ENCODE measurements around the gene TPCN1.

Gene TPCN1

DNA sequence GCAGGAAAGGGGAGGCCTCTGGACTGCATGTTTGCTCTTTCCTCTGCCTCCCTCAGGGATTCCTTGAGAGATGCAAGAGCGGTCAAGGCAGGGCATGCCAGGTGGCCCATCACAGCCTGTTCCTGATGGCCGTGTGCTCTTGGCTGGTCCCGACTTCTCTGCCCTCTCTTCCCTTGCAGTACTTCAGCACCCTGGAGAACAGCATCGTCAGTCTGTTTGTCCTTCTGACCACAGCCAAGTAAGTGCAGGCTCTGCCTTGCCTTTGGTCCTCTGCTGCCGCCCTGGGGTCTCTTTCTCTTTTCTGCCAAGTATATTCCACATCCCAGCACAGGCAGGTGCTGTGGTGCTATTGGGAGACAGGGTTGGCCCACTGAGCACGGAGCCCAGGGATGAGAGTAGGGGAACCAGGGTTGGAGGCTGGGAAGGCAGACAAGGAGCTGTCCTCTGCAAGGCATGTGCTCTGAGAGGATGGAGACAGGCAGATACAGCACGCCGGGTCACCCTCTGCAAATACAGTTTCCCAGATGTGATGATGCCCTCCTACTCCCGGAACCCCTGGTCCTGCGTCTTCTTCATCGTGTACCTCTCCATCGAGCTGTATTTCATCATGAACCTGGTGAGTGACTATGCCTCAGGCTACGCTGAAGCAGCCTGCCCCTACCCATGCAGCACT lies 51.9 kb downstream of the TPCN1 start:
- no peaks in the 10 kb centered on the region for H3K9me3 ChIP-seq (ENCODE audit: severe bottlenecking)
- TF ChIP-seq CTCF (IDR thresholded peaks at IDR 0.05; ENCODE audit: poor library complexity, severe bottlenecking) = no peak
- H3K4me3 ChIP-seq (ENCODE audit: severe bottlenecking) = no peak overlapping the region
- DNase-seq (ENCODE audit: low spot score) (no peak), ATAC-seq (ENCODE audit: low read depth) (no peak)
- no peak overlapping the region for H3K27ac ChIP-seq (ENCODE audit: poor library complexity, severe bottlenecking)
- no peaks in the 10 kb centered on the region for H3K4me1 ChIP-seq (ENCODE audit: insufficient read depth, poor library complexity, severe bottlenecking)
- H3K27me3 ChIP-seq (ENCODE audit: insufficient read depth, poor library complexity, severe bottlenecking) = no peaks in the 10 kb centered on the region
- peaks cover 66% of the 10 kb centered on the region for H3K36me3 ChIP-seq (ENCODE audit: low read depth)

GRCh38 chr12:113274848-113275247 lies 53.6 kb downstream of the TPCN1 start:
- H3K27ac ChIP-seq (ENCODE audit: poor library complexity, severe bottlenecking) = no peak overlapping the region
- DNase-seq (ENCODE audit: low spot score) (no peak), ATAC-seq (ENCODE audit: low read depth) (no peak)
- H3K4me3 ChIP-seq (ENCODE audit: severe bottlenecking) = no peak overlapping the region
- H3K4me1 ChIP-seq (ENCODE audit: insufficient read depth, poor library complexity, severe bottlenecking) = no peaks in the 10 kb centered on the region
- TF ChIP-seq CTCF (IDR thresholded peaks at IDR 0.05; ENCODE audit: poor library complexity, severe bottlenecking) = no peak
- no peaks in the 10 kb centered on the region for H3K27me3 ChIP-seq (ENCODE audit: insufficient read depth, poor library complexity, severe bottlenecking)
- H3K9me3 ChIP-seq (ENCODE audit: severe bottlenecking) = no peaks in the 10 kb centered on the region
- peaks cover 67% of the 10 kb centered on the region for H3K36me3 ChIP-seq (ENCODE audit: low read depth)

- no peak for TF ChIP-seq CTCF (IDR thresholded peaks at IDR 0.05; ENCODE audit: poor library complexity, severe bottlenecking)
- Histone ChIP-seq H3K4me3 (ENCODE audit: severe bottlenecking) (no peak overlapping the region), H3K27me3 (ENCODE audit: insufficient read depth, poor library complexity, severe bottlenecking) (no peaks in the 10 kb centered on the region), H3K27ac (ENCODE audit: poor library complexity, severe bottlenecking) (no peak overlapping the region), H3K36me3 (ENCODE audit: low read depth) (peaks cover 70% of the 10 kb centered on the region), H3K9me3 (ENCODE audit: severe bottlenecking) (no peaks in the 10 kb centered on the region), H3K4me1 (ENCODE audit: insufficient read depth, poor library complexity, severe bottlenecking) (no peaks in the 10 kb centered on the region)
- no peak for ATAC-seq (ENCODE audit: low read depth)
- no peak for DNase-seq (ENCODE audit: low spot score)
These were observed 55.0 kb downstream of the TPCN1 start for GRCh38 chr12:113276306-113276705.

DNA sequence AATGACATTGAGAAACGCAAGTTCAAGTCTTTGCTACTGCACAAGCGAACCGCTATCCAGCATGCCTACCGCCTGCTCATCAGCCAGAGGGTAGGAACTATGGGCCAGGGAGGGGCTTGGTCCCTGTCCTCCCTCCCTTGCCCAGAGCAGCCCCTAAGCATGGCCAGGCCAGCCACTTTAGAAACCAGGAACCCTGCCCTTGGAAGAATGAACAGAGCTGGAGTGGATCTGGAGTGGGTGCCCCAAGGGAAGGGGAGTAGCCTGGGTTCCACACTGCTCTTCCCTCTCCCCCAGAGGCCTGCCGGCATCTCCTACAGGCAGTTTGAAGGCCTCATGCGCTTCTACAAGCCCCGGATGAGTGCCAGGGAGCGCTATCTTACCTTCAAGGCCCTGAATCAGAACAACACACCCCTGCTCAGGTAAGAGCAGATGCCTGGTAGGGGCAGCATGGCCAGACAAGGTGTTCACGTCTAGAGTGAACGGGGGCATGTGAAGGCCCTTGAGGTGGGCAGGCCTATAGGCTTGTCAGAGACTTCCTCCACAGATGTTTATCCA lies 55.8 kb downstream of the TPCN1 start:
- no peak for TF ChIP-seq CTCF (IDR thresholded peaks at IDR 0.05; ENCODE audit: poor library complexity, severe bottlenecking)
- Histone ChIP-seq H3K4me3 (ENCODE audit: severe bottlenecking) (no peak overlapping the region), H3K36me3 (ENCODE audit: low read depth) (peaks cover 69% of the 10 kb centered on the region), H3K27me3 (ENCODE audit: insufficient read depth, poor library complexity, severe bottlenecking) (no peaks in the 10 kb centered on the region), H3K9me3 (ENCODE audit: severe bottlenecking) (no peaks in the 10 kb centered on the region), H3K27ac (ENCODE audit: poor library complexity, severe bottlenecking) (no peak overlapping the region), H3K4me1 (ENCODE audit: insufficient read depth, poor library complexity, severe bottlenecking) (no peaks in the 10 kb centered on the region)
- no peak for ATAC-seq (ENCODE audit: low read depth)
- DNase-seq (ENCODE audit: low spot score) = no peak

- no peaks in the 10 kb centered on the region for H3K27me3 ChIP-seq (ENCODE audit: insufficient read depth, poor library complexity, severe bottlenecking)
- ATAC-seq (ENCODE audit: low read depth) (no peak), DNase-seq (ENCODE audit: low spot score) (no peak)
- no peaks in the 10 kb centered on the region for H3K4me1 ChIP-seq (ENCODE audit: insufficient read depth, poor library complexity, severe bottlenecking)
- H3K36me3 ChIP-seq (ENCODE audit: low read depth) = peaks cover 66% of the 10 kb centered on the region
- H3K9me3 ChIP-seq (ENCODE audit: severe bottlenecking) = no peaks in the 10 kb centered on the region
- no peak for TF ChIP-seq CTCF (IDR thresholded peaks at IDR 0.05; ENCODE audit: poor library complexity, severe bottlenecking)
- H3K27ac ChIP-seq (ENCODE audit: poor library complexity, severe bottlenecking) = no peak overlapping the region
- no peak overlapping the region for H3K4me3 ChIP-seq (ENCODE audit: severe bottlenecking)
These were observed 56.2 kb downstream of the TPCN1 start for GRCh38 chr12:113277511-113277910.

Measured in RWPE2 (cell line).